Measurements from ENCODE around the gene TRAPPC2.

- TF ChIP-seq POLR2A (IDR thresholded peaks at IDR 0.05), result no peak
- TF ChIP-seq, protein P1, sequence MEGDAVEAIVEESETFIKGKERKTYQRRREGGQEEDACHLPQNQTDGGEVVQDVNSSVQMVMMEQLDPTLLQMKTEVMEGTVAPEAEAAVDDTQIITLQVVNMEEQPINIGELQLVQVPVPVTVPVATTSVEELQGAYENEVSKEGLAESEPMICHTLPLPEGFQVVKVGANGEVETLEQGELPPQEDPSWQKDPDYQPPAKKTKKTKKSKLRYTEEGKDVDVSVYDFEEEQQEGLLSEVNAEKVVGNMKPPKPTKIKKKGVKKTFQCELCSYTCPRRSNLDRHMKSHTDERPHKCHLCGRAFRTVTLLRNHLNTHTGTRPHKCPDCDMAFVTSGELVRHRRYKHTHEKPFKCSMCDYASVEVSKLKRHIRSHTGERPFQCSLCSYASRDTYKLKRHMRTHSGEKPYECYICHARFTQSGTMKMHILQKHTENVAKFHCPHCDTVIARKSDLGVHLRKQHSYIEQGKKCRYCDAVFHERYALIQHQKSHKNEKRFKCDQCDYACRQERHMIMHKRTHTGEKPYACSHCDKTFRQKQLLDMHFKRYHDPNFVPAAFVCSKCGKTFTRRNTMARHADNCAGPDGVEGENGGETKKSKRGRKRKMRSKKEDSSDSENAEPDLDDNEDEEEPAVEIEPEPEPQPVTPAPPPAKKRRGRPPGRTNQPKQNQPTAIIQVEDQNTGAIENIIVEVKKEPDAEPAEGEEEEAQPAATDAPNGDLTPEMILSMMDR (IDR thresholded peaks at IDR 0.05), result no peak
These were observed 46.5 kb upstream of the TRAPPC2 start for GRCh38 chrX:13780868-13781427.

Data from testis (tissue), 2 donors.